Activated effector memory CD4-positive, alpha-beta T cell treated with Interleukin-2 at 50 U/mL for 16 hours (primary cell): Measurements from ENCODE around the gene CHD5.
"Not testable (repeated sequence)": the region's sequence is repeated elsewhere in the genome, so short reads cannot be mapped to it uniquely, and the experiment has no call there.

Experiments
- DNase-seq: peaks from one replicate; pipeline ENCODE4 v3.0.0-alpha.2; 2020

CHD5 gene

DNA sequence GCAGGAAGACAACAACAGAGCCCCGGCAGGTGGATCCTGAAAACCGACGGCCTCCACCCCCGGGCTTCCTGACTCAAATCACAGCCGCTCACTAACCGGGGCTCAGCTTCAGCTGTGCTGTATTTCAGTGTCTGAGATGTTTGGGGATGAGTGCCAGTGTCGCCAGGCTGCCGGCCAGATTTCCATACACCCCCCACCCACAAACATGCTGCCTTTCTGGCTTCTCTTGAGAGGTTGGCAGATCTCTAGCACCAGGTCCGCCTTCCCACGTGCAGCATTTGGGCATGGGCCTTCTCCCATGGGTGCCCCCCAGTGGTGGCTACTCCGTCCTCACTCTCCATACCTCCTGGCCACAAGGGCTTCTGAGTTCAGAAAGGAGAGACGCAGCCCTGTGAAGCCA, 99.7 kb downstream of the CHD5 start:
- DNase-seq, result no peak

DNA sequence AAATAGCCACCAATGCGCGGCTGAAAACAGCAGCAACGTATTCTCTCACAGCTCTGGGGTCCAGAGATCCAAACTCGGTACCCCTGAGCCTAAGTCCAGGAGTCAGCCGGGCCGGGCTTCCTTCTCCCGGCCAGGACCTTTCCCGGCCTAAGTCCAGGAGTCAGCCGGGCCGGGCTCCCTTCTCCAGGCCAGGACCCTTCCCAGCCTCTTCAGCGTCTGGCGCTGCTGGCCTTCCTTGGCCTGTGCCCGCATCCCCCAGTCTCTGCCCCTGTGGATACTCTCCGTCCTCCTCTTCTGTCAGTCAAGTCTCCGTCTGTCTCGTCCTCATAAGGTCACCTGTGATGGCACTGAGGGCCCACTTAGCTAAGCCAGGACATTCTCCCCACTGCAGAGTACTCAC, 102.2 kb downstream of the CHD5 start:
- DNase-seq, result no peak

DNA sequence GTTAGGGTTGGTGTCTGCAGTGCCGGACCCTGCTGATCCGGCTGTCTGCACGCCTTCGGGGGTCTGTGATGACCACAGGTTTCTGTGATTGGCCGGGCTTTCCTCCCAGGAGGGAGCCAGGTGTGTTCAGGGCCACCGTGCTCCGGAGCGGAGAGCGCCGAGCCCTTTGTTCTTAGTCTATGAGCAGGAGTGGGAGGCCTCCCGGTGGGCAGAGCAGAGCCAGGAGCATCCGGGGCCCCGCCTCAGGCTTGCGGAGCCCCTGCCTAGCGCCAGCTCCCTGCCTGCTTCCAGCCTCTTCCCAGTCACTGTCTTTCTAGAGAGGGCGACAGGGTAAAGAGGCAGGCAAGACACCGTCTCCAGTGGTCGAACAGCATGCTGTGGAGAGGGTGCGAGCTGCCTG, 102.6 kb downstream of the CHD5 start:
- no peak for DNase-seq

DNA sequence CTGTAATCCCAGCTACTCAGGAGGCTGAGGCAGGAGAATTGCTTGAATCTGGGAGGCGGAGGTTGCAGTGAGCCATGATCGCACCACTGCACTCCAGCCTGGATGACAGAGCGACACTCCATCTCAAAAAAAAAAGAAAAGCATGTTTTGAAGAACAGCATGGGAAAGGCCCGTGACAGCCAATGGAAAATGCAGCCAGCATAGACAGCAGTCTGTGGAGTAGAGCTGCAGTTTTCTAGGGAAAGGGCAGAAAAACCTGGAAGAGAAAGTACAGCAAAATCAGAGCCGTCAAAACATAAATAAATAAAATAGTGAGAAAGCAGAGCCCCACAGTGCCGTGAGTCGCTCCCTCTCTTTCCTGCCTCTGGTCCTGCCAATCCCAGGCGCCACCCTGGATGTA, 103.1 kb downstream of the CHD5 start:
- not testable (repeated sequence) for DNase-seq

DNA sequence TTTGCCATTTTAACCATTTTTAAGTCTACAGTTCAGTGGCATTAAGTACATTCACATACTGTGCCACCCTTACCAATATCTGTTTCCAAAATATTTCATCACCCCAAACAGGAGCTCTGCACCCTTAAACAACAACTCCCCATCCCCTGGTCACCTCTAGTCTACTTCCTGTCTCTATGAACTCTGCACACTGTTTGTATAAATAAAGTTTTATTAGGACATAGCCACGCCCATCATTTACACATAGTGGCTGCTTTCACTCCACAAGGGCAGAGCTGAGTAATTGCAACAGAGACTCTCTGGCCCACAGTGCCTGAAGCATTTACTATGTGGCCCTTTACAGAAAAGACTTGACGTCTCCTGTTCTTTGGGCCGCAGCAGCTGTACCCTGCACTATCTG, 104.4 kb downstream of the CHD5 start:
- DNase-seq, result no peak

DNA sequence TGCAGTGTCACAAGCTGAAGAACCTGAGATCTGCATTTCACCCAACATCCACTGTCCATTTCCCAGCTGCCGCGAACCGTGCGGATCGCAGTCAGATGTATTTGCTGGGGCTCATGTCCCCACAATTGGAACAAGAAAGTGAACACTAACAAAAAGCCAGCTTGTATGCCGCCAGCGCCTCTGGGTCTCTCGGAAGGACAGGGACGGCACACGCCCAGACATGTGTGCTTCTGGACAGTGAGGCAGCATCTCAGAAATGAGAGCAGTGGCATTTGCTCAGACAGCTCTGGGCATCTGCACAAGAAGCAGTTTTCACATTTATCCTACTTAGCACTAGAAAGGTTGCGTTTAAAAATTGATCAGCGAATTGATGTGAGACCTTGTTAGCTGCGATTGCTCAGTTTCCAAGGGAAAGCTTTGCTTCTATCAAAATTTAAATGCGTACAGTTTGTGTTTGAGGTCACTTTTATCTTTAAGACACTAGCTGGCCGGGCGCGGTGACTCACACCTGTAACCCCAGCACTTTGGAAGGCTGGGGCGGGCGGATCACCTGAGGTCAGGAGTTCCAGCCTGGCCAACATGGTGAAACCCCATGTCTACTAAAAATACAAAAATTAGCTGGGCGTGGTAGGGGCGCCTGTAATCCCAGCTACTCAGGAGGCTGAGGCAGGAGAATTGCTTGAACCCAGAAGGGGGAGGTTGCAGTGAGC, 105.8 kb downstream of the CHD5 start:
- DNase-seq, result no peak

DNA sequence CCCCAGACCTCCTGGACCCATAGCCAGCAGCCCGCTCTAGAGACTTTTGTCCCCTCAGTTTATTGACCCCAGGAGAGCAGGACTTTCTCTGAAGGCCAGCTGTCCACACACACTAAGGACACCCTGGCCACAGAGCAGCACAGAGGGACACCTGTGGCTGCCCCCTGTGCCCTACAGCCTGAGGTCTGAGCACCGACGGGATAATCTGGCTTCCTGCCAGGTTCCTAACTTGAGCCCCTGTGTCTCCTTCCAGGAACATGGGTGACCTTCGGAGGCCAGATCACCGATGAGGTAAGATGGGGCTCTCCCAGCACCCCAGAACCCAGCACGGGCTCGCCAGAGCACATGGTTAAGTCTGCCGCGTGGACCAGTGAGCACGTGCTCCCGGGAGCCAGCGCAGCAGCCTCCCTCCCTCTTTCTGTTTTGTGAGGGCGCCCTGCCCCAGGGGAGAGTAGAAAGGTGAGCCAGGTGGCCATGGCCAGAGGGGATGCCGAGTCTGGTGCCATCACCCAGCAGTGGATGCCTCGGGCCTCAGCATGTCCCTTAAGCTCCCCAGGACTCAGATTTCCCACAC, 106.6 kb downstream of the CHD5 start:
- DNase-seq, result no peak

DNA sequence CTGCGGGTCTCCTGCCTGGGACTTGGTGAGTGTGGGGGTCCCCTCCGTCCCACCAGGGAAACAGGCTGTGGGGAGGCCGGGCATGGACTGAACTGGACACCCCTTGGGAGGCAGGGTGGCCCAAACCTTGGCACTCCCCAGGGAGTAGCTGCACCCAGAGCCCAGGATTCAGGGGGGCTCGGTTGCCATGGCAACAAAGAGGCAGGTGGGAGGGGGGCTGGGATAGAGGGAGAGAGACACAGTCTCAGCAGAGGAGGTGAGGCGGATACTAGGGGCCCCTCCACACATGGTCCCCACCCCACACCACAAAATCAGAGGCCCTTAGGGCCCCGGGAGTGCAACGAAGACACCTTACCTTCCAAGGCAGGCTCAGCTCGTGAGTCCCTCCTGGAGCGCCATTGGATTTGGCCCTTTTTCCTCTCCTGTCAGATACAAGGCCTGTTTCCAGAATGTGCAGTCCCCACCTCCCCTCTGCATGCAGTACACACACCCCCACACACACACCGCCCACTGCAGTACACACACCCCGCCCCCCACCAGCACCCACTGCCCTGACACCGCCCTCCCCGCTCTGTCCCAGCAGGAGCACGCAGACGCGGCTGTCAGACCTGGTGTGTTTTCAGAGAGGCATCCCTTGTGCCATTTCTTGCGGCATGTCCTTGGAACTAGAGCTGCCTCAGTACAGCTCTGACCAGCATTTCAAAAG, 107.2 kb downstream of the CHD5 start:
- DNase-seq, result no peak

DNA sequence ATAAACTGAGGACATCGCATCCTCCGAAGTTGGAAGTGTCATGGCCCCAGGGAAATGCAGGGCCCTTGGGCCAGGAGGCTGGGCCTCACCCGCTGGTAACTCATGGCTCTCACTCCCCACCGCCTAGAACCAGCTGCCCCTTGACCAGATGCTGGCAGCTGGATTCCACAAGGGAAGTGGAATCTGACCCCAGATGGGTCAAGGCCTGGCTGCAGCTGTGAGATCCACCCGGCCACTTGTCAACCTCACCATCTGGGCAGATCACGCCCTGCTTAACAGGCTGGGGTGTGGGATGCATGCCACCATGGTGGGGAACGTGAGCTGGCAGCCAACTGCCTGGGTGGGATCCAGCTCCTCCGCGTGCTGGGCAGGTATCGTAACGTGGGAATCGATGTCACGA, 108.9 kb downstream of the CHD5 start:
- DNase-seq, result no peak

DNA sequence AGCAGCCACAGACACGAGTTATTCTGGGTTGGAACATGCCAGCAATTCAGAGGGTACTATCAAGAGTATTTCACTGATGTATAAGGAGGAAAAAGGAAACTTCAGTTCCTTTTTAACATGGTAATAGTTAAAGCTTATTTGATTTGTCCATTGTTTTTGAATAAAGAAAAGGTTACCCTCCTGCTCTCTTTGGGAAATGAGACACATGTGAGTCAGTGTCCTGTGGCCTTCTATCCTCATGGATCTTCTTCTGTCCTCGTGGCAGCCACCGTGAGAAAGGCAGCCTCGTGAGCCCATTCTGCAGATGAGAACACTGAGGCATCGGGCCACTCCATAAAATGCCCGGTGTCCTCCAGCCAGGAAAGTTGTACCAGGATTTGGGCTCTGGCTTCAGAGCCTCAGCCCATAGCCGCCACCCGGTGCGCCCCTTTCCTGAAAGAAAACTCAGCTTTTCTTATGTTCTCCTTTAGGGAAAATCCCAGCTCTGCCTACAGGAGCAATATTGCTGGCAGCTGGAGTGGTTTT, 109.6 kb downstream of the CHD5 start:
- no peak for DNase-seq

DNA sequence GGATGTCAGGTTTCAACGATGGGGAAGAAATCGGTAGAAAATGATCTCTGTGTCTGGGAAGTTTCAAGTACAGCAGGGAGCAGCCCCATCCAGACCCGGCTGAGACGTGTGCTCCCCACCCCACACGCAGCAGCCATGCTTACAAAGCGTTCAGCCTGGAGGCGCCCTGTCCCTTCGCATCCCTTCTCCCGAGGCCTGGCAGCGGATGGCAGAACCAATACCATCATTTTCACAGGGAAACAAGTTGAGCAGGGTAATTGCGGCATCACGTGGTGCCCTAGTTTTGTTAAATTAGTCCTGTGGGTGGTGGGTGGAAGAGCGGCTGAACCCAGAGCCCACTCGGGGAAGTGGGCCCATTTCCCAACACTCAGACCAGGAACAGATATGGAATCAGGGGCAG, 110.5 kb downstream of the CHD5 start:
- no peak for DNase-seq

DNA sequence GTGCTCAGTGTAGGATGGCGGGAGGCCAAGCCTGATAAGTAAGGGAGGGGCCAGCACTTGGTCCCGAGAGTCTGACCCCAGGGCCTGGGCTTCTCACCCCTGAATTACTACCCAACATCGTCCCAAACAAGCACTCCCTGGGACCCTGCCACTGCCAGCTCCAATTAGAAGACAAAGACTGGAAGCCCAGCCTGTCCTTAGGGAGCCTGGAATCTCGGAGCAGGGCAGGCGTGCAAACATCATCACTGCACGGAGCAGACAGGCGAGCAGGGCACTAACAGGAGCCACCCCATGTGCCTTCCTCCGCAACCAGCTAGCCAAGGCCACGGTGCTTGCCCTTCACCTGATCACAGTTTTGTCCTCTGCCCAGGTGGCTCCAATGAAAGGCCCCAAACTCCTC, 111.2 kb downstream of the CHD5 start:
- no peak for DNase-seq

DNA sequence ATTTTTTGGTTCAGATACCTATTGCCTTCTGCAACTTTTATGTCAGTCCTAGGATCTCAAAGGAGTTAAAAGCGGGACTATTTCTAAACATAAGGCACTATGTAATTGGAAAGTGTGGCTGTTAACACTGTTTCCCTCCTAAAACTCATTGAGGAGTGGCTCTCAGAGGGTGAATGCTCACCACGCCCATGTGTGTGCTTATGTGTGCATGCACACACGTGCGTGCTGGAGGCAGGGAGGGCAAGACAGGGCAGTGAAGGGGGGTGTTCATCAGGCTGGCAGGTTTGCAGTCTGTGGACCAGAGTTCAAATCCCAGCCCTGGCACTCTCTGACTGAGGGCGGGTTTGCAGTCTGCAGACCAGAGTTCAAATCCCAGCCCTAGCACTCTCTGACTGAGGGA, 112.0 kb downstream of the CHD5 start:
- no peak for DNase-seq

DNA sequence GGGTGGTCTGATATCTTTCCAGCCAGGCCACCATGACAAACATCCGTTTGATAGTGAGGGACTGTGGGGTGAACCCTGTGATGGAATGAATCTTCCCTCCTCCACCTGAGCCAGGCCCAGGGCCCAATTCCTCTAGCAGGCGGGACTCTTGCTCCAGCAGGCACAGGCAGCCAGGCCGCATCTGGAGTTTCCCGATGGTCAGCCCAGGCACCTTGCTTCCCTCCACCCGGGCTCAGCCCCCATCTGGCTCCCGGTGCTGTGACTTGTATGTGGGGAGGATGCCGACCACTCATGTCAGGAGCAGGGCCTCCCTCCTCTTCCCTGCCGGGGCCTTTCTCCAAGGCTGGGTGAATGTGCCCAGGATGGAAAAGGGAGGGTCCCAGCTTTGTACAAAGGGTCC, 113.4 kb downstream of the CHD5 start:
- DNase-seq, result no peak

DNA sequence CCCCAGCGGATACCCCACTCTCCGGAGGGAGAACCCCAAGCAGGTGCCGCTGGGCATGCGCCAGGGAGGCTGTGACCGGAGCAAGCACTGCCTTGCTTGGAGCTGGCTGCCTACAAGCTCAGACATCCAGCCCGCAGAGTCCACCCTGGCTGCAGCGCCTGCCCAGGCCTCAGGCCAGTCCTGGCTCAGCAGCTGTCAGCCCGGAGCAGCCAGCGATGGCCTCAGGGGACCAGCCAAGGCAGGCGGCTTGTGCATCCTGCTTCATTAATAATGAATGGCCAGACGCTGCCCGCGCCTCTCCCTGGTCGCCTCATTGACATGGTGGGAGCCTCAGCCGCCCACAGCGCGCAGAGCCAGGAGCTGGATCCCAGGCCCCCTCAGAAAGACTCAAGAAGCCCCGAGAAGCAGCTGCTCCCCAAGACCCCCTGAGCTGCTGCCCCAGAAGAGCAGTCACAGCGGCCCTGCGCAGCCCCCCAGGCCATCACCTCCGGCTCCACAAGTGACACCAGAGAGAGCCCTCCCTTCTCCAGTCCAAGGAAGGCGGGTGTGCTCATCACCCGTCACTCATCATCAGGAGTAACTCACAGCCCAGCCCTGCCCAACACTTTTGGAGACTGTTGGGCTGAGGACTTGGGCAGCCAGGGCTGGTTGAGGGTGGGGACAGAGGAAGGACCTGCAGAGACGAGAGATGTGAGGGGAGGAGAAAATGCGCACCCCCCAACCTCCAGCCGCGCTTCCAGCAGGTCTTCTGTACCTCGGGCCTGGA, 114.8 kb downstream of the CHD5 start:
- no peak for DNase-seq

DNA sequence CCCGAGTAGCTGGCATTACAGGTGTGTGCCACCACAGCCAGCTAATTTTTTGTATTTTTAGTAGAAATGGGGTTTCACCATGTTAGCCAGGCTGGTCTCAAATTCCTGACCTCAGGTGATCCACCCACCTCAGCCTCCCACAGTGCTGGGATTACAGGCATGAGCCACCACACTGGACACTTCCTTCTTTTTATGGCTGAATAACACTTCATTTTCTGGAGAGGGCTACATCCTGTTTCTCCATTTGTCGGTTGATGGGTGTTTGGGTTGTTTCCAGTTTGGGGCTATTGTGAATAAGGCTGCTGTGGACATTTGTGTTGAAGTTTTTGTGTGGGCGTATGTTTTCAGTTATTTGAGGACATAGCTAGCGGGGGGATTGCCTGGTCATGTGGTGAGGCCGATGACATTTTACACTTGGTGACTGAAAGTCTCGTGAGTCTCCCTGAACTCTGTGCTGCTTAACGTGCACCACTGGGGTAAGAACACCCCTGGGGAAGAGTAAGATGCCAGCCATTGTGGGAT, 116.5 kb downstream of the CHD5 start:
- not testable (repeated sequence) for DNase-seq

DNA sequence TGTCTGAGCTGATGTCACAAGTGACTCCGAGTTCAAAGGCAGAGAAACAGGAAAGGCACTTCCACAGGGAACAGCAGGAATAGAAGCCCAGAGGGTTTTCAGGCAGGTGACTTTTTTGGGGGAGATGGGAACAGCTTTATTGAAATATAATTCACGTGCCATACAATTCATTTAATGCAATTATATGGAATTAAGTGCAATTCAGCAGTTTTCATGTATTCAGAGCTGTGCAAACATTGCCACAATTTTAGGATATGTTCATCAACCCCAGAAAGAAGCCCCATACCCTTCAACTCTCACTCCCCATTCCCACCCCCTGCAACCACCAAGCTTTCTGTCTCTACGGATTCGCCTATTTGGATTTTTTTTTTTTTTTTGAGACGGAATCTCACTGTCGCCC, 117.5 kb downstream of the CHD5 start:
- no peak for DNase-seq

DNA sequence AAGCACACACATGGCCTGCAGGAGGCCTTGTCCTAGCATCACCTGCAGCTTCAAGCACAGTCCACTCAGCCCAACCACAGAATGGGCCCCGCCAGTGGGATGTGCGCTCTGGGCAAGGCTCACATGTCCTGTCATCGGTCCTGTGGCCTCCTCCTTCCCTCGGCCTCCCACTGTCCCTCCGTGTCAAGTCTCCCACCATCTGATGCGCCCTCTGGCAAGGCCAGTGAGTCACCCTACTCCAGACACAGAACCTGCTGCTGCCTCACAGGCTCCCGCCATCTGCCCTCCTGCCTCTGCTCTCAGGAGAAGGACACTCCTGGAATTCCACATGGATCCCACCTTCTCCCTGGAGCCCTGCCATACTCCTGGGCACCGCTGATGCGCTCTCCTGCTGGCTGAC, 120.3 kb downstream of the CHD5 start:
- DNase-seq, result no peak

DNA sequence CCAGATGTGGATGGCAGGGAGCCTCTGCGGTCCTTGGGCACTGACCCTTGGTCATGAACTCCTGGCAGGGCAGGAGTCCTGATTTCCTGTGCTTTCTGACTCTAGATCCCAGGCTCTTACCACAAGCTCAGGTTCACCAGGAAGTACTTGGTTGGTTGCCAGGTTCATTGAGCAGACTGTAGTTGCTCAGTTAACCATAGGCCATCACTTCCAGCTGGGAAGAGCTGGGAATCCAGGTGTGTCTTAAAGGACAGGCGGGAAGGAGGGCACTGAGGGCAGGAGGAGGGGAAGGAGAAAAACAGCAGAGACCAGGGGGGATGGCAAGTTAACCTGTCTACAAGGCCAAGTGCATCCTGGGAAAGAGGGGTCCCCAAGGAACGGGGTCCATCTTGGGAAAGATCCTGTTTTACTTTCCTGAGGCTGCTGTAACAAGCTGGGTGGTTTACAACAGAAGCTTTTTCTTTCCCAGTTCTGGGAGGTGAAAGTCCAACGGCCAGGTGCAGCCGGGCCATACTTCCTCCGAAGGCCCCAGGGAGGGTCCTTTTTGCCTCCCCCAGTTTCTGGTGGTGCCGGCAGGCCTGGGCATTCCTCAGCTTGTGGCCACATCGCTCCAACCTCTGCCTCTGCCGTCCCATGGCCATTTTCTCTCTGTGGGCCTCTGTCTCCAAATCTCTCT, 122.8 kb downstream of the CHD5 start:
- no peak for DNase-seq

DNA sequence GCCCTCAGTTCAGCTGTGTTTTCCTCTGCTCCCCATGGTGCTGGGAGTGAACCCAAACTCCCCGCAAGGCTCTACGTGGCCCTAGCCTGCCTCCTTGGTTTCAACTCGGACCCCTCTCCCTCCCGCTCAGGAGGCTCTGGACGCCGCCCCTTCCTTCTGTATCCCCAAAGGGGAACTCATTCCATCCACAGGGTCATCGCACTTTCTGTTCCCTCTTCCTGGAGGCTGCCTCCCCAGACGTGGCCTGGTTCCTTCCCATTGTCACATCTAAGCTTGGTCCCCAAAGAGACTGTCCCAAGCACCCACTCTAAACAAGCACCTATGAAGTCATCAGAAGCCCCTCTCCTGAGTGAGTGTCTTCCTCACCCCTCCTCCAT, 123.6 kb downstream of the CHD5 start:
- DNase-seq, result no peak

DNA sequence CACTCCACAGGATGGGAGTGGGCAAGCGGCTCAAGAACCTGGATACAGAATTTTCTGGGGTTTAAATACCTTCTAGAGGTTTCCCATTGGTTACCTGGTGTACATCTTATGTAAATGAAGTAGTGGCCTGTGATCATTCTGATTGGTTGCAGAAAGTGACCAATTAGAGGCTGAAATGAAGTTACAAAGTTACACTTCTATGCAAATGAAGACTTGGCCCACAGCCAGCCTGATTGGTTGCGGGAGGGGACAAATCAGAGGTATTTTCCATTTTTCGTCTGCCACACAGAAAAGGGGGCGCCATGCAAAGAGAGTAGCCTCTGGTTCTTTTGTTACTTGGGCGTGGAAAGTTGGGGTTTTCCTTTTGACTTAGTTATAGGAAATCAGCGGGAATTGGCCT, 125.5 kb downstream of the CHD5 start:
- no peak for DNase-seq

DNA sequence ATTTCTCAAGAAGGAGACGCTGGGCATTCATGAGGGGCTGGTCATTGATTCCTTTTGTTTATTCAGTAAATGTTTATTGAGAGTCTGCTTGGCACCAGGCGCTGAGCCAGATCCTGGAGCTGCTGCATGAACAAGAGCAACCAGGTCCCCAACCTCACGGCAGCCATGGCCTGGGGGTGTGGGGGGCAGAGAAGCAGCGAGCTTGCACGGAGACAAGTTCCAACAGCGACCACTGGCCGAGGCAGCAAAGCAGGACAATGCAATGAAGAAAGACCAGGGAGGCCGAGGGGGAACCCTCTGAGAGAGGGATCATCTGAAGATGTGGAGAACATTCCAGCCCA, 126.9 kb downstream of the CHD5 start:
- no peak for DNase-seq
